Measurements from ENCODE around the gene SCN10A.

The SCN10A gene

GRCh38 chr3:38655708-38656300, 160.2 kb downstream of the SCN10A start:
- in situ Hi-C loops (cut with MboI; ENCODE audit: low sequenced_read_pairs) = no loop called here

- in situ Hi-C loops (cut with MboI; ENCODE audit: low sequenced_read_pairs) = no loop called here
Observed at GRCh38 chr3:38653685-38654537, 162.1 kb downstream of the SCN10A start.

GRCh38 chr3:38652934-38653333, 163.1 kb downstream of the SCN10A start:
- in situ Hi-C loops (cut with MboI; ENCODE audit: low sequenced_read_pairs) = no loop called here

- in situ Hi-C loops (cut with MboI; ENCODE audit: low sequenced_read_pairs) = no loop called here
Observed at GRCh38 chr3:38651153-38651789, 164.7 kb downstream of the SCN10A start.

- in situ Hi-C loops (cut with MboI; ENCODE audit: low sequenced_read_pairs) = no loop called here
Observed at GRCh38 chr3:38650248-38650951, 165.6 kb downstream of the SCN10A start.

GRCh38 chr3:38649500-38650247, 166.3 kb downstream of the SCN10A start, which contains the start of gene SCN5A:
SCN5A (minus strand) TSS chr3:38649687; CDS start chr3:38633307, 16,380 bp downstream.
- in situ Hi-C loops (cut with MboI; ENCODE audit: low sequenced_read_pairs) = no loop called here

- in situ Hi-C loops (cut with MboI; ENCODE audit: low sequenced_read_pairs) = no loop called here
Observed at GRCh38 chr3:38648659-38649499, 167.1 kb downstream of the SCN10A start.

- in situ Hi-C loops (cut with MboI; ENCODE audit: low sequenced_read_pairs) = no loop called here
Observed at GRCh38 chr3:38648024-38648658, 167.9 kb downstream of the SCN10A start.

- in situ Hi-C loops (cut with MboI; ENCODE audit: low sequenced_read_pairs) = no loop called here
Observed at GRCh38 chr3:38647217-38647970, 168.6 kb downstream of the SCN10A start.
